GM23338 (cell line): ENCODE results near the gene SLC12A6. TPM values are rescaled to one million over a fixed set of nuclear protein-coding genes. Genes with fewer than 3 reads are reported as not detected.

ENCODE experiments used
- ATAC-seq: fragments of 200-7000 bp; cut with Tn5 transposase; 3 replicates; pipeline ENCODE4 v1.9.1; 2020
- DNase-seq: peaks from one replicate; pipeline ENCODE4 v3.0.0-alpha.2; 2015; ENCODE audit warnings: low spot score
- H2AFZ ChIP-seq: fragments of 200-600 bp; sonication (generic); 2 replicates; pipeline ENCODE4 v1.8.0; 2016; ENCODE audit warnings: antibody characterized with exemption, mild to moderate bottlenecking, moderate library complexity
- H3F3A ChIP-seq: fragments of 200-600 bp; sonication (generic); replicated peaks from 2 replicates; pipeline ENCODE4 v1.8.0; 2017; ENCODE audit warnings: antibody characterized with exemption, mixed run types, low read depth
- H3K27ac ChIP-seq: fragments of 200-600 bp; sonication (generic); 2 replicates; pipeline ENCODE4 v1.6.1; 2016; ENCODE audit warnings: low read depth
- H3K27me3 ChIP-seq: fragments of 200-600 bp; sonication (generic); 2 replicates; pipeline ENCODE4 v1.8.0; 2016; ENCODE audit warnings: mild to moderate bottlenecking, mixed run types, moderate library complexity; ENCODE audit not compliant: insufficient read depth
- H3K36me3 ChIP-seq: fragments of 200-600 bp; sonication (generic); 2 replicates; pipeline ENCODE4 v1.8.0; 2016; ENCODE audit warnings: mild to moderate bottlenecking; ENCODE audit not compliant: insufficient read depth
- H3K4me1 ChIP-seq: fragments of 200-600 bp; sonication (generic); 2 replicates; pipeline ENCODE4 v1.8.0; 2016; ENCODE audit warnings: mild to moderate bottlenecking, moderate library complexity; ENCODE audit not compliant: insufficient read depth
- H3K4me2 ChIP-seq: fragments of 200-600 bp; sonication (generic); 2 replicates; pipeline ENCODE4 v1.7.1; 2017; ENCODE audit warnings: mixed run types
- H3K4me3 ChIP-seq: fragments of 200-600 bp; sonication (generic); 2 replicates; pipeline ENCODE4 v1.6.1; 2016; ENCODE audit warnings: mixed run types
- H3K79me2 ChIP-seq: fragments of 200-600 bp; sonication (generic); replicated peaks from 2 replicates; pipeline ENCODE4 v1.8.0; 2017; ENCODE audit warnings: mild to moderate bottlenecking; ENCODE audit not compliant: insufficient read depth
- H3K9me2 ChIP-seq: fragments of 200-600 bp; sonication (generic); 2 replicates; pipeline ENCODE4 v1.8.0; 2017; ENCODE audit not compliant: insufficient read depth
- H4K20me1 ChIP-seq: fragments of 200-600 bp; sonication (generic); replicated peaks from 2 replicates; pipeline ENCODE4 v1.8.0; 2017; ENCODE audit warnings: mild to moderate bottlenecking; ENCODE audit not compliant: insufficient read depth
- H3K27ac Mint-ChIP-seq: 2 replicates; pipeline ENCODE4 v1.8.0; 2020; ENCODE audit warnings: inconsistent platforms, mild to moderate bottlenecking, moderate library complexity, mixed read lengths
- H3K27me3 Mint-ChIP-seq: 3 replicates; pipeline ENCODE4 v1.8.0; 2022; ENCODE audit warnings: low read depth, mild to moderate bottlenecking, moderate library complexity, mixed read lengths, inconsistent platforms; ENCODE audit not compliant: insufficient read depth, poor library complexity
- H3K36me3 Mint-ChIP-seq: 3 replicates; pipeline ENCODE4 v1.8.0; 2021; ENCODE audit warnings: low read depth, mild to moderate bottlenecking, inconsistent platforms, moderate library complexity, mixed read lengths
- H3K4me1 Mint-ChIP-seq: 3 replicates; pipeline ENCODE4 v1.8.0; 2020; ENCODE audit warnings: mild to moderate bottlenecking, inconsistent platforms, mixed read lengths
- H3K4me3 Mint-ChIP-seq: 3 replicates; pipeline ENCODE4 v1.8.0; 2021; ENCODE audit warnings: moderate library complexity, mild to moderate bottlenecking, inconsistent platforms, mixed read lengths
- H3K9me3 Mint-ChIP-seq: 3 replicates; pipeline ENCODE4 v1.8.0; 2020; ENCODE audit warnings: moderate library complexity, mild to moderate bottlenecking, inconsistent platforms, mixed read lengths
- CREB1 ChIP-seq: fragments of 250-450 bp; sonication (Bioruptor Pico); IDR thresholded peaks from 2 replicates; pipeline ENCODE4 v1.5.0; 2020; ENCODE audit warnings: low read depth, mild to moderate bottlenecking, moderate library complexity
- ETS1 ChIP-seq: IDR thresholded peaks from 2 replicates; pipeline ENCODE4 v1.6.1; 2016; ENCODE audit warnings: antibody characterized with exemption
- EZH2 ChIP-seq: fragments of 200-600 bp; sonication (generic); IDR thresholded peaks from one replicate; pipeline ENCODE4 v1.8.0; 2017; ENCODE audit warnings: antibody characterized with exemption, mild to moderate bottlenecking, low read depth; ENCODE audit not compliant: unreplicated experiment
- EZH2phosphoT487 ChIP-seq: fragments of 200-600 bp; sonication (generic); IDR thresholded peaks from one replicate; pipeline ENCODE4 v1.8.1; 2018; ENCODE audit warnings: antibody characterized with exemption; ENCODE audit not compliant: unreplicated experiment
- JUNB ChIP-seq: IDR thresholded peaks from one replicate; pipeline ENCODE4 v1.6.1; 2016; ENCODE audit warnings: antibody characterized with exemption; ENCODE audit not compliant: unreplicated experiment
- NANOG ChIP-seq: IDR thresholded peaks from 2 replicates; pipeline ENCODE4 v1.6.1; 2016; ENCODE audit warnings: antibody characterized with exemption, borderline replicate concordance
- POLR2AphosphoS5 ChIP-seq: IDR thresholded peaks from 2 replicates; pipeline ENCODE4 v1.6.1; 2016; ENCODE audit warnings: antibody characterized with exemption, low read depth
- STAT1 ChIP-seq: IDR thresholded peaks from one replicate; pipeline ENCODE4 v1.6.1; 2016; ENCODE audit warnings: antibody characterized with exemption; ENCODE audit not compliant: unreplicated experiment
- ZNF331 ChIP-seq: fragments of 250-450 bp; sonication (Bioruptor Pico); IDR thresholded peaks from 2 replicates; pipeline ENCODE4 v1.5.0; 2020; ENCODE audit warnings: low read depth, mild to moderate bottlenecking, moderate library complexity
- polyA plus RNA-seq: library from polyadenylated mRNA; unstranded; fragments of >200 nt; fragmentation: Nextera tagmentation; extraction: Ambion mirVana; gene quantifications from 2 replicates; pipeline ENCODE4 v1.2.1, GENCODE V29; 2016
- total RNA-seq: library from RNA; depleted of rRNA; stranded (reverse); fragments of >200 nt; shearing (Covaris generic); gene quantifications from 2 replicates; pipeline ENCODE4 v1.2.3, GENCODE V29; 2014
- TF ChIP-seq, protein P1 (sequence below): IDR thresholded peaks from one replicate; pipeline ENCODE4 v1.6.1; 2018; ENCODE audit warnings: antibody characterized with exemption; ENCODE audit not compliant: unreplicated experiment
- TF ChIP-seq, protein P2 (sequence below): fragments of 250-450 bp; sonication (Bioruptor Pico); IDR thresholded peaks from 2 replicates; pipeline ENCODE4 v1.5.0; 2020; ENCODE audit warnings: mild to moderate bottlenecking, moderate library complexity
- TF ChIP-seq, protein P3 (sequence below), 2 experiments: fragments of 200-600 bp in 1 of 2; sonication (generic) in 1 of 2; conservative IDR thresholded peaks; 2 replicates each; pipeline versions ENCODE4 v1.5.1 to v1.6.1; 2016 to 2017; ENCODE audit warnings: antibody characterized with exemption in 2 of 2, low read depth in 2 of 2, mild to moderate bottlenecking in 2 of 2, moderate library complexity in 1 of 2

SLC12A6 gene
- total and polyA plus RNA-seq, 2 experiments from 2014 or later = 2.4 to 14.1 TPM

- Histone ChIP-seq H2AFZ (no peak overlapping the region), H4K20me1 (no peaks in the 10 kb centered on the region), H3K27ac (no peak overlapping the region), H3K9me2 (no peaks in the 10 kb centered on the region), H3F3A (no peaks in the 10 kb centered on the region), H3K36me3 (no peaks in the 10 kb centered on the region), H3K79me2 (no peaks in the 10 kb centered on the region), H3K4me3 (no peak overlapping the region), H3K4me1 (no peaks in the 10 kb centered on the region), H3K27me3 (no peaks in the 10 kb centered on the region), H3K4me2 (no peak overlapping the region)
- TF ChIP-seq EZH2 = no peak
- TF ChIP-seq, protein P1, sequence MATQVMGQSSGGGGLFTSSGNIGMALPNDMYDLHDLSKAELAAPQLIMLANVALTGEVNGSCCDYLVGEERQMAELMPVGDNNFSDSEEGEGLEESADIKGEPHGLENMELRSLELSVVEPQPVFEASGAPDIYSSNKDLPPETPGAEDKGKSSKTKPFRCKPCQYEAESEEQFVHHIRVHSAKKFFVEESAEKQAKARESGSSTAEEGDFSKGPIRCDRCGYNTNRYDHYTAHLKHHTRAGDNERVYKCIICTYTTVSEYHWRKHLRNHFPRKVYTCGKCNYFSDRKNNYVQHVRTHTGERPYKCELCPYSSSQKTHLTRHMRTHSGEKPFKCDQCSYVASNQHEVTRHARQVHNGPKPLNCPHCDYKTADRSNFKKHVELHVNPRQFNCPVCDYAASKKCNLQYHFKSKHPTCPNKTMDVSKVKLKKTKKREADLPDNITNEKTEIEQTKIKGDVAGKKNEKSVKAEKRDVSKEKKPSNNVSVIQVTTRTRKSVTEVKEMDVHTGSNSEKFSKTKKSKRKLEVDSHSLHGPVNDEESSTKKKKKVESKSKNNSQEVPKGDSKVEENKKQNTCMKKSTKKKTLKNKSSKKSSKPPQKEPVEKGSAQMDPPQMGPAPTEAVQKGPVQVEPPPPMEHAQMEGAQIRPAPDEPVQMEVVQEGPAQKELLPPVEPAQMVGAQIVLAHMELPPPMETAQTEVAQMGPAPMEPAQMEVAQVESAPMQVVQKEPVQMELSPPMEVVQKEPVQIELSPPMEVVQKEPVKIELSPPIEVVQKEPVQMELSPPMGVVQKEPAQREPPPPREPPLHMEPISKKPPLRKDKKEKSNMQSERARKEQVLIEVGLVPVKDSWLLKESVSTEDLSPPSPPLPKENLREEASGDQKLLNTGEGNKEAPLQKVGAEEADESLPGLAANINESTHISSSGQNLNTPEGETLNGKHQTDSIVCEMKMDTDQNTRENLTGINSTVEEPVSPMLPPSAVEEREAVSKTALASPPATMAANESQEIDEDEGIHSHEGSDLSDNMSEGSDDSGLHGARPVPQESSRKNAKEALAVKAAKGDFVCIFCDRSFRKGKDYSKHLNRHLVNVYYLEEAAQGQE = no peak
- no peak for TF ChIP-seq EZH2phosphoT487
- no peak for TF ChIP-seq ETS1
- TF ChIP-seq, protein P2, sequence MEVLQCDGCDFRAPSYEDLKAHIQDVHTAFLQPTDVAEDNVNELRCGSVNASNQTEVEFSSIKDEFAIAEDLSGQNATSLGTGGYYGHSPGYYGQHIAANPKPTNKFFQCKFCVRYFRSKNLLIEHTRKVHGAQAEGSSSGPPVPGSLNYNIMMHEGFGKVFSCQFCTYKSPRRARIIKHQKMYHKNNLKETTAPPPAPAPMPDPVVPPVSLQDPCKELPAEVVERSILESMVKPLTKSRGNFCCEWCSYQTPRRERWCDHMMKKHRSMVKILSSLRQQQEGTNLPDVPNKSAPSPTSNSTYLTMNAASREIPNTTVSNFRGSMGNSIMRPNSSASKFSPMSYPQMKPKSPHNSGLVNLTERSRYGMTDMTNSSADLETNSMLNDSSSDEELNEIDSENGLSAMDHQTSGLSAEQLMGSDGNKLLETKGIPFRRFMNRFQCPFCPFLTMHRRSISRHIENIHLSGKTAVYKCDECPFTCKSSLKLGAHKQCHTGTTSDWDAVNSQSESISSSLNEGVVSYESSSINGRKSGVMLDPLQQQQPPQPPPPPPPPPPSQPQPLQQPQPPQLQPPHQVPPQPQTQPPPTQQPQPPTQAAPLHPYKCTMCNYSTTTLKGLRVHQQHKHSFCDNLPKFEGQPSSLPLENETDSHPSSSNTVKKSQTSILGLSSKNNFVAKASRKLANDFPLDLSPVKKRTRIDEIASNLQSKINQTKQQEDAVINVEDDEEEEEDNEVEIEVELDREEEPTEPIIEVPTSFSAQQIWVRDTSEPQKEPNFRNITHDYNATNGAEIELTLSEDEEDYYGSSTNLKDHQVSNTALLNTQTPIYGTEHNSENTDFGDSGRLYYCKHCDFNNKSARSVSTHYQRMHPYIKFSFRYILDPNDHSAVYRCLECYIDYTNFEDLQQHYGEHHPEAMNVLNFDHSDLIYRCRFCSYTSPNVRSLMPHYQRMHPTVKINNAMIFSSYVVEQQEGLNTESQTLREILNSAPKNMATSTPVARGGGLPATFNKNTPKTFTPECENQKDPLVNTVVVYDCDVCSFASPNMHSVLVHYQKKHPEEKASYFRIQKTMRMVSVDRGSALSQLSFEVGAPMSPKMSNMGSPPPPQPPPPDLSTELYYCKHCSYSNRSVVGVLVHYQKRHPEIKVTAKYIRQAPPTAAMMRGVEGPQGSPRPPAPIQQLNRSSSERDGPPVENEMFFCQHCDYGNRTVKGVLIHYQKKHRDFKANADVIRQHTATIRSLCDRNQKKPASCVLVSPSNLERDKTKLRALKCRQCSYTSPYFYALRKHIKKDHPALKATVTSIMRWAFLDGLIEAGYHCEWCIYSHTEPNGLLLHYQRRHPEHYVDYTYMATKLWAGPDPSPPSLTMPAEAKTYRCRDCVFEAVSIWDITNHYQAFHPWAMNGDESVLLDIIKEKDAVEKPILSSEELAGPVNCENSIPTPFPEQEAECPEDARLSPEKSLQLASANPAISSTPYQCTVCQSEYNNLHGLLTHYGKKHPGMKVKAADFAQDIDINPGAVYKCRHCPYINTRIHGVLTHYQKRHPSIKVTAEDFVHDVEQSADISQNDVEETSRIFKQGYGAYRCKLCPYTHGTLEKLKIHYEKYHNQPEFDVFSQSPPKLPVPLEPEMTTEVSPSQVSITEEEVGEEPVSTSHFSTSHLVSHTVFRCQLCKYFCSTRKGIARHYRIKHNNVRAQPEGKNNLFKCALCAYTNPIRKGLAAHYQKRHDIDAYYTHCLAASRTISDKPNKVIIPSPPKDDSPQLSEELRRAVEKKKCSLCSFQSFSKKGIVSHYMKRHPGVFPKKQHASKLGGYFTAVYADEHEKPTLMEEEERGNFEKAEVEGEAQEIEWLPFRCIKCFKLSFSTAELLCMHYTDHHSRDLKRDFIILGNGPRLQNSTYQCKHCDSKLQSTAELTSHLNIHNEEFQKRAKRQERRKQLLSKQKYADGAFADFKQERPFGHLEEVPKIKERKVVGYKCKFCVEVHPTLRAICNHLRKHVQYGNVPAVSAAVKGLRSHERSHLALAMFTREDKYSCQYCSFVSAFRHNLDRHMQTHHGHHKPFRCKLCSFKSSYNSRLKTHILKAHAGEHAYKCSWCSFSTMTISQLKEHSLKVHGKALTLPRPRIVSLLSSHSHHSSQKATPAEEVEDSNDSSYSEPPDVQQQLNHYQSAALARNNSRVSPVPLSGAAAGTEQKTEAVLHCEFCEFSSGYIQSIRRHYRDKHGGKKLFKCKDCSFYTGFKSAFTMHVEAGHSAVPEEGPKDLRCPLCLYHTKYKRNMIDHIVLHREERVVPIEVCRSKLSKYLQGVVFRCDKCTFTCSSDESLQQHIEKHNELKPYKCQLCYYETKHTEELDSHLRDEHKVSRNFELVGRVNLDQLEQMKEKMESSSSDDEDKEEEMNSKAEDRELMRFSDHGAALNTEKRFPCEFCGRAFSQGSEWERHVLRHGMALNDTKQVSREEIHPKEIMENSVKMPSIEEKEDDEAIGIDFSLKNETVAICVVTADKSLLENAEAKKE = no peak
- TF ChIP-seq NANOG = no peak
- TF ChIP-seq, protein P3, sequence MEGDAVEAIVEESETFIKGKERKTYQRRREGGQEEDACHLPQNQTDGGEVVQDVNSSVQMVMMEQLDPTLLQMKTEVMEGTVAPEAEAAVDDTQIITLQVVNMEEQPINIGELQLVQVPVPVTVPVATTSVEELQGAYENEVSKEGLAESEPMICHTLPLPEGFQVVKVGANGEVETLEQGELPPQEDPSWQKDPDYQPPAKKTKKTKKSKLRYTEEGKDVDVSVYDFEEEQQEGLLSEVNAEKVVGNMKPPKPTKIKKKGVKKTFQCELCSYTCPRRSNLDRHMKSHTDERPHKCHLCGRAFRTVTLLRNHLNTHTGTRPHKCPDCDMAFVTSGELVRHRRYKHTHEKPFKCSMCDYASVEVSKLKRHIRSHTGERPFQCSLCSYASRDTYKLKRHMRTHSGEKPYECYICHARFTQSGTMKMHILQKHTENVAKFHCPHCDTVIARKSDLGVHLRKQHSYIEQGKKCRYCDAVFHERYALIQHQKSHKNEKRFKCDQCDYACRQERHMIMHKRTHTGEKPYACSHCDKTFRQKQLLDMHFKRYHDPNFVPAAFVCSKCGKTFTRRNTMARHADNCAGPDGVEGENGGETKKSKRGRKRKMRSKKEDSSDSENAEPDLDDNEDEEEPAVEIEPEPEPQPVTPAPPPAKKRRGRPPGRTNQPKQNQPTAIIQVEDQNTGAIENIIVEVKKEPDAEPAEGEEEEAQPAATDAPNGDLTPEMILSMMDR (conservative IDR thresholded peaks at IDR 0.05; ENCODE audit: low read depth in 2 of 2) = no peak
- TF ChIP-seq ZNF331 (CRISPR knock-in tag) = no peak
- TF ChIP-seq STAT1 = no peak
- TF ChIP-seq JUNB = no peak
- no peak for TF ChIP-seq CREB1 (CRISPR knock-in tag)
- TF ChIP-seq POLR2AphosphoS5 = no peak
- Mint-ChIP-seq H3K4me1 (no peaks in the 10 kb centered on the region), H3K36me3 (peaks cover 3% of the 10 kb centered on the region; the same call in 2 of the 3 replicates), H3K27ac (no peak overlapping the region), H3K9me3 (peaks cover 4% of the 10 kb centered on the region; the same call in 1 of the 3 replicates), H3K4me3 (no peak overlapping the region), H3K27me3 (peaks cover 1% of the 10 kb centered on the region)
- ATAC-seq (no peak), DNase-seq (no peak)
These were observed 12.6 kb downstream of the SLC12A6 start for GRCh38 chr15:34324933-34325332.
